Fibroblast of skin of right biceps (primary cell): ENCODE results near the gene MICAL1.
A peak's percentile ranks its signal among the peaks of the same experiment; 100 is the strongest.

Experiments used
- DNase-seq: peaks from one replicate; pipeline ENCODE4 v3.0.0-alpha.2; 2013

Gene MICAL1, protein sequence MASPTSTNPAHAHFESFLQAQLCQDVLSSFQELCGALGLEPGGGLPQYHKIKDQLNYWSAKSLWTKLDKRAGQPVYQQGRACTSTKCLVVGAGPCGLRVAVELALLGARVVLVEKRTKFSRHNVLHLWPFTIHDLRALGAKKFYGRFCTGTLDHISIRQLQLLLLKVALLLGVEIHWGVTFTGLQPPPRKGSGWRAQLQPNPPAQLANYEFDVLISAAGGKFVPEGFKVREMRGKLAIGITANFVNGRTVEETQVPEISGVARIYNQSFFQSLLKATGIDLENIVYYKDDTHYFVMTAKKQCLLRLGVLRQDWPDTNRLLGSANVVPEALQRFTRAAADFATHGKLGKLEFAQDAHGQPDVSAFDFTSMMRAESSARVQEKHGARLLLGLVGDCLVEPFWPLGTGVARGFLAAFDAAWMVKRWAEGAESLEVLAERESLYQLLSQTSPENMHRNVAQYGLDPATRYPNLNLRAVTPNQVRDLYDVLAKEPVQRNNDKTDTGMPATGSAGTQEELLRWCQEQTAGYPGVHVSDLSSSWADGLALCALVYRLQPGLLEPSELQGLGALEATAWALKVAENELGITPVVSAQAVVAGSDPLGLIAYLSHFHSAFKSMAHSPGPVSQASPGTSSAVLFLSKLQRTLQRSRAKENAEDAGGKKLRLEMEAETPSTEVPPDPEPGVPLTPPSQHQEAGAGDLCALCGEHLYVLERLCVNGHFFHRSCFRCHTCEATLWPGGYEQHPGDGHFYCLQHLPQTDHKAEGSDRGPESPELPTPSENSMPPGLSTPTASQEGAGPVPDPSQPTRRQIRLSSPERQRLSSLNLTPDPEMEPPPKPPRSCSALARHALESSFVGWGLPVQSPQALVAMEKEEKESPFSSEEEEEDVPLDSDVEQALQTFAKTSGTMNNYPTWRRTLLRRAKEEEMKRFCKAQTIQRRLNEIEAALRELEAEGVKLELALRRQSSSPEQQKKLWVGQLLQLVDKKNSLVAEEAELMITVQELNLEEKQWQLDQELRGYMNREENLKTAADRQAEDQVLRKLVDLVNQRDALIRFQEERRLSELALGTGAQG

DNA sequence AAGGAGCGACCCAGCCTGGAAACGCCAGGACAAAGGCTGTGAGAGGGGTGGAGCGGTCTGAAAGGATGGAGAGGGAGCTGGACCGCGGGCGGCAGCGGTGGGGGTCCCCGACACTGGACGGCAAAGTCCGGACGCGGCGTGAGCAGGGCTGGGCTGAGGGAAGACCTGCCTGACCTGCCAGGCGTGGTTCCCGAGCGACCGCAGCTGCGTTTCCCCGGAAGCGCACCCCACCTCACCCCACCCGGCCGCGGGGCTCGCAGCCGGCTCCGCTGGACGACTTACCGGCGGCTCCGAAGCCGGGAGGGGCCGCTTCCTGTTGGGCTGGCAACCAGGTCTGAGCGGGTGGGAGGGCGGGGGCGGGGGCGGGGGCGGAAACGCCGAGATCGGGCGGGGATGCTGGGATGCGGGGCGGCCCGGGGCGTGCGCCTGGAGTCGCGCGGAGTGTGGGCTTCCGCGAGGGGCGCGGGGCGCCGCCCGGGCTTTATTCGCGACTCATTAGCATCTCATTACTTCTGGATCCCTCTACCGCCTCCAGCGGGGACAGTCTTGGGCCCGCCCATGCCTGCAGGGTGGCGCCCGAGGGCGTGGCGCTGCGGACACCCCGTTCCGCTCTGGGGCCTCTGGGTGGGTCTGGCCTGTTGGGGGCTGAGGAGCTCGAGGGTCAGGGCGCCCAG lies at the start of gene MICAL1:
MICAL1 (minus strand) TSS at position 336 of the 674 bp plus-strand sequence. CDS start 1,576 bp downstream, outside the sequence.
- DNase-seq, result peak; percentile 66

- no peak for DNase-seq
These were observed 48.0 kb upstream of the MICAL1 start for GRCh38 chr6:109503327-109504224.

DNA sequence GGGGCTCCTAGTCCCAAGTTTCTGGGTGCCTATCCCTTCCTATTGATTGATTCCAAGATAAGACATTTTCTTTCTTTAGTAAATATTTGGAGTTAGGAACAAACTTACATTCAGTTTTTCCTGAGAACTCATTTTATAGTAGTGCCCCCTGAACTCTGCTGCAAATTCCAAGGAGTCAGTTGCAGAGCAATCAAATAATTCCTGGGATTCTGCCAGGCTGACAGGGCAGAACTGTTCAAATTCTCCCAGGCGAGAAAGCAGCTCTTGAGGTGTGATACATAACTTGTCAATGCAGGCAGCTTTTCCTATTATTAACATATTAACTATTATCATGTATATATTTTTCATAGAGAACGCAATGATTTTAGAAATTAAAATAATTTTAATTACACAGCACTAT lies 43.4 kb upstream of the MICAL1 start:
- DNase-seq, result no peak

DNA sequence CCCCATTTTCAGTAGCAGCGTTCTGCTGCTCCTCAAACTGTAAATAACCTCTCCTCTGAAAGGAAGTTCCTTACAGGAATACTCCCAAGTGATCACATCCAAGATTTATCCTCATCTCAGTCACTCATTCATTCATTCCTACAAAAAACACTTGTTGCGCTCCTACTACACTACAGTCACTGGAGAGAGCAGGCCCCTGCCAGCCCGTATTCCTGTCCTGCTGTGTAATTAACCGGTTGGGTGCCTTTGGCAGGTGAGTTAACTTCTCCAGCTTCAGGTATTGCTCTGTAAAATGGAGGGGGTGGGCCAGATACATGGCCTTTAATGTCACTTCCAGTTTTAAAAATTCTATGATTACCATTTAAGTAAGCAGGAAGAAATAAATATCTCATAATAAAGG lies 42.5 kb upstream of the MICAL1 start:
- DNase-seq, result no peak

- no peak for DNase-seq
These were observed 40.6 kb upstream of the MICAL1 start for GRCh38 chr6:109496036-109496772.

DNA sequence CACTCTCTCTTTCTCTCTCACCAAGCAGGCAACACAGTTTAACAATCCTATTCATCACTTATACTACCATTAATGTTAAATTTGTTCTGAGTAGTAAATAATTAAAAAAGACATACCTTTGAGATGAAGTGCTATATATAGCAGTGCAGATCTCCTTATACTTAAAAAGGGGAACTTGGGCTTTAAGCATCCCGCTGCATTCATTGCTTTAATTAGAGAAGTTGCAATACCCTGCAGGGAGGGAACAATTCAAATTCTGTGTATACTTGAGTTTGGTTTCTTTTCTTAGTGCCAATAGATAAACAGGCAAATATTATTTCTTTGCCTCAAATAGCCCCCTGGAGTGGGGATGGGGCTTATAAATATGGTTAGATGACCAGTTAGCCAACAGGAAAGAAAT lies 38.3 kb upstream of the MICAL1 start:
- DNase-seq, result no peak

GRCh38 chr6:109491207-109491938 lies 35.8 kb upstream of the MICAL1 start:
- DNase-seq, result no peak

- no peak for DNase-seq
These were observed 35.1 kb upstream of the MICAL1 start for GRCh38 chr6:109490713-109491112.

- DNase-seq, result no peak
These were observed 32.4 kb upstream of the MICAL1 start for GRCh38 chr6:109488001-109488400.

GRCh38 chr6:109486068-109486467 lies 30.5 kb upstream of the MICAL1 start:
- DNase-seq, result no peak

DNA sequence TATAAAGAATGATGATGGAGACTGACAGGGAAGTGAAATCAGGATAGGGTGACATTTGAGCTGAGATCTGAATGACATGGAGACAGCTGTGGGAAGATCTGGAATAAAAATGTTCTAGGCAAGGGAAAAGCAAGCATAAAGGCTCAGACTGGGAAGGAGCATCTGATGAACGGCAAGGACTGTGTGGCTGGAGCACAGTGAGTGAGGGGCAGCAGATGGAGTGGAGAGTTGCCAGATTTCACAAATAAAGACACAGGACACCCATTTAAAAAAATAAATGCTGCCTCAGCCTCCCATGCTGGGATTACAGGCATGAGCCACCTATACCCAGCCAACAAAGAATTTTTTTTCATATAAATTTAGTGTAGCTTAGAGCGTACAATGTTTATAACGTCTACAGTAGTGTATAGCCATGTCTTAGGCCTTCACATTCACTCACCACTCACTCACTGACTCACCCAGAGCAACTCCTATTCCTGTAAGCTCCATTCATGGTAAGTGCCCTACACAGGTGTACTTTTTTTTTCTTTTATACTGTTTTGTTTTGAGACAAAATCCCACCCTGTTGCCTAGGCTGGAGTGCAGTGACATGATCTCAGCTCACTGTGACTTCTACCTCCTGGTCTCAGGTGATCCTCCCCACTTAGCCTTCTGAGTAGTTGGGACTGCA lies 29.8 kb upstream of the MICAL1 start:
- DNase-seq, result no peak

DNA sequence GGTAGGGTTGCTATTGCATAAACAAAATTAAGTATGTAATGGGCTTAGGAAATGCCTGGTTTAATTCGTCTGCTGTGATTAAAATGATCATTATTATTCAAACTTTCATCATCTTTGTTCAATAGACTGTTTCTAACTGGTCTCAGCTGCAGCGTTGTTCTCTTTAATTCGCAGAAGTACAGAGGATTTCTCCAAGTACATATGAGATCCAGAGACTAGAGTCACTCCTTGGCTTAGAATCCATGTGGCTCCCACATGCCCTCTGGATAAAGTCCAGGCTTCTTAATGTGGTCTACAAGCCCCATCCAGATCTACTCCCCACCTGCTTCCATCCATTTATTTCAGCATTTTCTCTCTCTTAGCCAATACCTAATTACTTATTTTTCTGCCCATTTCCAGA lies 28.6 kb upstream of the MICAL1 start:
- no peak for DNase-seq

GRCh38 chr6:109483735-109484057 lies 28.1 kb upstream of the MICAL1 start:
- no peak for DNase-seq

GRCh38 chr6:109482905-109483734 lies 27.5 kb upstream of the MICAL1 start, which contains the start of gene ZBTB24:
ZBTB24 (minus strand) TSS chr6:109483219; CDS start chr6:109482026, 1,193 bp downstream.
- DNase-seq, result peak; percentile 92

DNA sequence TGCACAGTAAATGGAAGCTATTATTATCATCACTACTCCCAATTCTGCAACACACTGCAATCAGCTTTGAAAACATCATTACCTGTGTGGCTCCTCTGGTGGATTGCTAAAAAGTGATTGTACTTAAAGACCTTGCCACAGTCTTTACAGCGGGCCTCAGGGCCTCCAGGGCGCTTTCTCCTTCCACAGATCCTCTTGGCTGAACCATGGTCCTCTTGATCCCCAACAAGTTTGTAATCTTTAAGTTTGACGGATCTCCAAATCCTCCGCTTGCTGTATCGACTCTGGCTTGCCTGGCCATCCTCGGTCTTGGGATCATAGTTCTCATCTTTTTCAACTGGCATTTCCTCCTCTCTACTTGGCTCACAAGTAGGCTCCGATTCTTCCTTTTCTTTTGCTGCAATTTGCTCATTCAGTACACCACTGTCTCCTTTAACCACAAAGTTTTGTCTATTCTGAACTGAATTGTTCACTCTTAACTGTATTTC lies 25.5 kb upstream of the MICAL1 start:
- no peak for DNase-seq

DNA sequence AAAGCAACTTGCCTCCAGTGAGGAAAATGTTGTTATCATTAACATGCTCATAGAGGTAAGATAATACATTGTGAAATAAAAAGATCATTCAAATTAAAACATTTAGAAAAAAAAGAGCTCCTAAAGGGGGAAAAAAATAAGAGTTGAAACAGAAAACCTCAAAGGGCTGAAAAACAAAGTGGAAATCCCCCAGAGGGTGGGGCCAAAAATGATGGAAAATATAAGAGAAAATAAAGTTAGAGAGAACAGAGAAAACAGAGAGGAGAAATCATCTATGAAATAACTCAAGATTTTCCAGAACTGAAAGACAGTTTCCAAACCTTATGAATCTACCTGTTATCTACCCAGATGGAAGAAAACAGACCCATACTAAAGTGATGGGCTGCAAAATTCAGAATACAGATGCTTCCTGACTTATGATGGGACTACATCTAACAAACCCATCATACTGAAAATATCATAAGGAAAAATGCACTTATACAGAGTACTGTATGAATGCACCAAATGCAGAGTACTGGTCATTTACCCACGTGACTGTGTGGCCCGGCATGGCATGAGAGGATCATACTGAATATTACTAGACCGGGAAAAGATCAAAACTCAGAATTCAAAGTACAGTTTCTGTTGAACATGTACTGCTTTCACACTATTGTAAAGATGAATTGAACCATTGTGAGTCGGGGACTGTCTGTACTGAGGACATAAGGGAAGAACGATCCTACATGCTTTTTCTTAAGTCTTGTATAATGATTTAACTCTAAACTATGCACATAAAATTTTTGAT lies 23.5 kb upstream of the MICAL1 start:
- no peak for DNase-seq

- peak; percentile 41 for DNase-seq
These were observed 22.7 kb upstream of the MICAL1 start for GRCh38 chr6:109478222-109478805.
